ENCODE data around the gene MAOA. TPM values are rescaled to one million over a fixed set of nuclear protein-coding genes. Genes with fewer than 3 reads are reported as not detected.

MAOA gene
- total RNA-seq, 1 donor from 2014 or later, result 103 TPM

- intact Hi-C loops (cut with micrococcal nuclease), result no loop called here
- peak; percentile 91 for ATAC-seq
- no peak for DNase-seq
Observed at GRCh38 chrX:43741843-43742573, 85.9 kb downstream of the MAOA start.

- no peak for DNase-seq
- intact Hi-C loops (cut with micrococcal nuclease), result no loop called here
- ATAC-seq, result peak; percentile 15
Observed at GRCh38 chrX:43743100-43743822, 87.2 kb downstream of the MAOA start.

- DNase-seq (no peak), ATAC-seq (no peak)
- intact Hi-C loops (cut with micrococcal nuclease), result no loop called here
Observed at GRCh38 chrX:43744284-43744683, 88.2 kb downstream of the MAOA start.

- DNase-seq (no peak), ATAC-seq (no peak)
- intact Hi-C loops (cut with micrococcal nuclease), result no loop called here
Observed at GRCh38 chrX:43745938-43746721, 90.0 kb downstream of the MAOA start.

- intact Hi-C loops (cut with micrococcal nuclease), result no loop called here
- no peak for ATAC-seq
- DNase-seq, result no peak
Observed at GRCh38 chrX:43747476-43747875, 91.4 kb downstream of the MAOA start.

- DNase-seq, result peak; percentile 30
- peak; percentile 89 for ATAC-seq
- intact Hi-C loops (cut with micrococcal nuclease), result loop anchor here (2.0 kb wide), 1 partner anchor 191 kb away; no protein-coding TSS in a partner anchor
Observed at GRCh38 chrX:43750248-43750676, 94.2 kb downstream of the MAOA start.

GRCh38 chrX:43753637-43754036 lies 97.5 kb downstream of the MAOA start:
- ATAC-seq (no peak), DNase-seq (no peak)
- intact Hi-C loops (cut with micrococcal nuclease), result no loop called here

- no peak for ATAC-seq
- no peak for DNase-seq
- intact Hi-C loops (cut with micrococcal nuclease), result no loop called here
Observed at GRCh38 chrX:43756076-43756475, 100.0 kb downstream of the MAOA start.

GRCh38 chrX:43758044-43758443 lies 101.9 kb downstream of the MAOA start:
- DNase-seq (no peak), ATAC-seq (no peak)
- intact Hi-C loops (cut with micrococcal nuclease), result no loop called here

- DNase-seq, result no peak
- ATAC-seq, result no peak
- intact Hi-C loops (cut with micrococcal nuclease), result no loop called here
Observed at GRCh38 chrX:43785930-43786591, 130.0 kb downstream of the MAOA start.

Other genes starting within 250 kb of the MAOA start
- gene MAOB, start 226.2 kb downstream of the MAOA start, total RNA-seq, result 126 TPM